ENCODE data around the gene NOCT.
A peak's percentile ranks its signal among the peaks of the same experiment; 100 is the strongest.
"Not testable (repeated sequence)": the region's sequence is repeated elsewhere in the genome, so short reads cannot be mapped to it uniquely, and the experiment has no call there.

Gene NOCT

DNA sequence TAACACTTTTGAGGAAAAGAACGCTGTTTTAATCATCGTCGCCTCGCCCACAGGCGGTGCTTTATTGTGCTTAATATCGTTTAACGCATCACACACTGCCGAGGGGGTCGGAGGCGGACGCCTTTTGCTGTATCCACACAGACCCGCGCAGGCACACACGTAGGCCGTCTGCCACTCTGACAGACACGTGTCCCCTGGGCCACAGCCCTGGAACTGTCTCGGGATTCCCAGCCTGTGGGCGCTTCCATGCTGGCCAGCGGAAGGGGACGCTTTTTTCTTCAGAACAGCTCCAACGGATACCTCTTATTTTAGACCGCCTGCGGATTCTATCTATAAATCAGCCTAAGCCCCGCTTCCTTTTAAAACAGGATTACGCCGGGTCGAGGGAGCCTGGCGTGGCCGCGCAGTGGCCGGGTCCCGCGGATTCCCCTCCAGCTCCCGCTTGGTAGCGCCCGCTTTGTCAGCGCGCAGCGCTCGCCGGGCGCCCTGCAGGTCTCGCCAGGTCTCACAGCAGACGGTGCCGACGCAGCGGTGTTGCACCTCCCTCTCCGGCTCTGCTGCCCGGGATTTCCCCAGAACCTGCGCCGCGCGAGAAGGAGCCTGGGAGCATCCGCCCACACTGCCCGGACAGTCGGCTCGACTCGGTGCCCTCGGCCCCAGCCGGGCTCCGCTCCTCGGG is at the start of gene NOCT:
NOCT (plus strand) TSS at position 513 of the 679 bp plus-strand sequence. CDS start 201 bp downstream, outside the sequence.
- DNase-seq (ENCODE audit: low read depth in 2 of 2): peak; percentile 84 to 88

- no peak for DNase-seq (ENCODE audit: low read depth in 2 of 2)
Measured at GRCh38 chr4:138967313-138967712, 48.3 kb upstream of the NOCT start.

GRCh38 chr4:138972956-138973801 is 42.4 kb upstream of the NOCT start:
- DNase-seq (ENCODE audit: low read depth in 2 of 2): no peak

GRCh38 chr4:138975225-138975624 is 40.4 kb upstream of the NOCT start:
- DNase-seq (ENCODE audit: low read depth in 2 of 2): no peak

DNA sequence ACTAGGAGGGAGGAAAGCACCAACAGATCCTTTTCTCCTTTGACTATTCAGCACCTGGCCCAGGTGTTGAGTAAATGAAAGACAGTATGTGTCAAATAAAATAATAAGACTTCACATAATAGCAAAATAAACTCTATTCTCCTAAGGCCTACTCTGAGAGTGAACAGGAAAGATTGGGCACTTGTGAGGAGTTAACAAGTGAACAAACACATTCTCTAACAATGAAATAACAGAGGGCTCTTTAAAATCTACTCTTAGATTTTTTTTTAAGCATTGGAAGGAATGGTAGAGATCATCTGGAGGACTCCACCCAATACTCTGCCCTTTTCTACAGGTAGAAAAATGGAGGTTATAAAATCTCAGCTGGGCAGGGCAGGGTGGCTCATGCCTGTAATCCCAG is 39.1 kb upstream of the NOCT start:
- DNase-seq (ENCODE audit: low read depth in 2 of 2): no peak

DNA sequence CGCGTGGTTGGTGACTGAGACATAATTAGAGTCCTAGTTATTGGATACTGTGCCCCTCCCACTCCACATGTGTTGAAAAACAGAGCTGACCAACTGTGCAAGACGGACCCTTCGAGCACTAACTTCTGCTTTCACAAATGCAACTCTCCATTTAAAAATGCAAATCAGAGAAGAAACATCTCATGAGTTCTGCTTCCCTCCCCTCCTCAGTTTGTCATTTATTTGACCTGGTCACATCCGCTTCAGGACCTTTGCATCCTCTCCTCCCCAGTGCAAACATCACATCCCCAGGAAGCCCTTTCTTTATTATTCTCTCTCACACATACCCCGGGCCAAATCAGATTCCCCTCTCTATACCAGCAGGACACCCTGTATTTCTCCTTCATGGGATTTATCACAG is 38.1 kb upstream of the NOCT start:
- DNase-seq (ENCODE audit: low read depth in 2 of 2): no peak

- no peak for DNase-seq (ENCODE audit: low read depth in 2 of 2)
Measured at GRCh38 chr4:138978028-138978585, 37.5 kb upstream of the NOCT start.

DNA sequence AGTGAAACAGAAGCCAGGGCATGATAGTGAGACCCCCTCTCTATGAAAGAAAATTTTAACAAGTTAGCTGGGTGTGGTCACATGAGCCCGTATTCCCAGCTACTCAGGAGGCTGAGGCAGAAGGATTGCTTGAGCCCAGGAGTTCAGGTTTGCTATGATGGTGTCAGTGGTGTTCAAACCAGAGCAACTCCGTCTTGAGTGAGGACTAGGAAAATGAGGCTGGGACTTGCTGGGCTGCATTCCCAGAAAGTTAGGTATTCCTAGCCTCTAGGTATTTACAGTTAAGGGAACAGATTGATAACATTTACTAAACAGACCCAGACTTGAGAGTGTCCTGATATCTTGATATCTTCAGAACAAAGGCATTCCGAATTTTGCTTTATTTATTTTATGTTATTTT is 37.0 kb upstream of the NOCT start:
- no peak for DNase-seq (ENCODE audit: low read depth in 2 of 2)

- no peak for DNase-seq (ENCODE audit: low read depth in 2 of 2)
Measured at GRCh38 chr4:138979742-138980141, 35.8 kb upstream of the NOCT start.

- DNase-seq (ENCODE audit: low read depth in 2 of 2): no peak
Measured at GRCh38 chr4:138981930-138982390, 33.6 kb upstream of the NOCT start.

GRCh38 chr4:138982754-138983153 is 32.8 kb upstream of the NOCT start:
- no peak for DNase-seq (ENCODE audit: low read depth in 2 of 2)

GRCh38 chr4:138983690-138984089 is 31.9 kb upstream of the NOCT start:
- DNase-seq (ENCODE audit: low read depth in 2 of 2): no peak

- no peak for DNase-seq (ENCODE audit: low read depth in 2 of 2)
Measured at GRCh38 chr4:138984647-138985046, 30.9 kb upstream of the NOCT start.

GRCh38 chr4:138992676-138993075 is 22.9 kb upstream of the NOCT start:
- no peak for DNase-seq (ENCODE audit: low read depth in 2 of 2)

DNA sequence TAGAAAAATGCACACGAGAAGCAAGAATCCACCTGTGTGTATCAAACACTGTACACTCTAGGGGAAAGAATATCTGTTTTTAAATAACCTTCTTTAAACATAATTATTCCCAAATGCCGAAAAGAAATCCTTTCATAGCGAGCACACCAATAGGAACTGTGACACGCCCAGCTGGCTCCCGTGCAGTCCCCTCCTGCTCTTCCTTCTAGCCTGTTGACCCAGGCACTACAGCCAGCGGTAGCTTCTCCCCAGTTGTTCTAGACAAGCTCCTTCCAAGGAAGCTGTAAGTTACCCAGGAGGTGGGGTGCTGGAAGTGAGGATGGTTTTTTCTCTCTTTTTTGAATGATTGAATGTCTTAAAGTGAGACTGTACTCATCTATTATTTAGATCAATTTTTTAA is 19.5 kb upstream of the NOCT start:
- DNase-seq (ENCODE audit: low read depth in 2 of 2): no peak

DNA sequence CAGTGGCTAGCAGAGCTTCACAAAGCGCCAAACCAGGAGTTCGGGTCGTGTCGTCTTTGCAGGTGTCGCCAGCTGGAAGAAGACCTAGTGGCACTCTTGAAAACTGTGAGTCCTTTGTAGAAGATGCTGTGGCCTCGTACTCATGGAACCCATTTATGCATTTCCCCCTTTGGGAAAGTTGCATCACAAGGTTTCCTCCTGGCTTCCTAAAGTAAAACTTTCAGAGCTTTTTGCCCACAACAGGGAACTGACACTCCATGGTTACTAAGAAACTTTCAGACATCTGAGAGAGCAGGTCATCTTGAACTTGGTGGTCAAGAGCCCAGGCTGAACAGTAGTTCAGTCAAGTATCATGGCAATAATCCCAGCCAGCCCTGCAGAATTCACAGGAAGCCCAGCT is 15.9 kb upstream of the NOCT start:
- DNase-seq (ENCODE audit: low read depth in 2 of 2): no peak

DNA sequence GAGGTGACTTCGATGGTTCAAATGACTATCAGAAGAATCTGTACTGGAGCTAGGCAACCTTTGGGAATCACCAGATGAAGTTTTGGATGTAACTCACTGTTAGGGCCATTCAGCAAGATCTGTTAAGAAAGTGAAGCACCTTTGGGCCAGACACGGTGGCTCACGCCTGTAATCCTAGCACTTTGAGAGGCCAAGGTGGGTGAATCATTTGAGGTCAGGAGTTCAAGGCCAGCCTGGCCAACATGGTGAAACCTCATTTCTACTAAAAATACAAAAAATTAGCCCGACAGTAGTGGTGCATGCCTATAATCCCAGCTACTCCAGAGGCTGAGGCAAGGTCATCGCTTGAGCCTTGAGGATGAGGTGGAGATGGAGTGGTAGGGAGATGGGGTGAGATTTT is 15.4 kb upstream of the NOCT start:
- not testable (repeated sequence) for DNase-seq (ENCODE audit: low read depth in 2 of 2)

GRCh38 chr4:139001430-139001829 is 14.2 kb upstream of the NOCT start:
- not testable (repeated sequence) for DNase-seq (ENCODE audit: low read depth in 2 of 2)

DNA sequence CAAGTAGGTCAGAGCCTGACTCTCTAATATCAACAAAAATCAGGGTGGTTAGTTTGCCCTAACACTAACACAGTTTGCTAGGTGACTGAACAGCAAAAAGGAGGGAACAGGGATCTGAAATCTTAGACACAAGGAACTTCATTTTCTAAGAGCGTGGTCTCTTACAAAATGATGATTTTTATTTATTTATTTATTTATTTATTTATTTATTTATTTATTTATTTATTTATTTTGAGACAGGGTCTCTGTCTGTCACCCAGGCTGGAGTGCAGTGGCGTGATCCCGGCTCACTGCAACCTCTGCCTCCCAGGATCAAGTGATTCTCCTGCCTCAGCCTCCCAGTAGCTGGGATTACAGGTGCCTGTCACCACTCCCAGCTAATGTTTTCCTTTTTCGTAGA is 11.9 kb upstream of the NOCT start:
- DNase-seq (ENCODE audit: low read depth in 2 of 2): not testable (repeated sequence)

- no peak for DNase-seq (ENCODE audit: low read depth in 2 of 2)
Measured at GRCh38 chr4:139005774-139006173, 9.8 kb upstream of the NOCT start.

- DNase-seq (ENCODE audit: low read depth in 2 of 2): no peak
Measured at GRCh38 chr4:139007640-139008039, 7.9 kb upstream of the NOCT start.

GRCh38 chr4:139008278-139008677 is 7.3 kb upstream of the NOCT start:
- DNase-seq (ENCODE audit: low read depth in 2 of 2): not testable (repeated sequence)

GRCh38 chr4:139009702-139010101 is 5.9 kb upstream of the NOCT start:
- no peak for DNase-seq (ENCODE audit: low read depth in 2 of 2)

All from stimulated activated CD4-positive, alpha-beta T cell treated with anti-CD3 and anti-CD28 coated beads, Interleukin-1b, Interleukin-23, amount 100 ng/mL, for 4 hours (primary cell).